ENCODE results near the gene ZNF317. TPM values are rescaled to one million over a fixed set of nuclear protein-coding genes. Genes with fewer than 3 reads are reported as not detected.

The ZNF317 gene
- total RNA-seq, 1 experiment from 2014 or later, result 39.3 TPM

GRCh38 chr19:9149997-9150396, 9.8 kb downstream of the ZNF317 start:
- DNase-seq (ENCODE audit: low read depth, low spot score) (no peak), ATAC-seq (no peak)
- Histone ChIP-seq H3K27me3 (ENCODE audit: control insufficient read depth, insufficient read depth, low read length) (no peaks in the 10 kb centered on the region), H3K4me1 (ENCODE audit: control insufficient read depth, insufficient read depth, low read length) (no peaks in the 10 kb centered on the region), H3K36me3 (ENCODE audit: control insufficient read depth, insufficient read depth, low read length) (no peaks in the 10 kb centered on the region), H3K27ac (ENCODE audit: low read length) (no peak overlapping the region), H3K4me3 (ENCODE audit: low read depth in 2 of 2, low read length in 2 of 2) (no peak overlapping the region), H3K9me3 (ENCODE audit: control insufficient read depth, insufficient read depth, low read depth, low read length) (peaks cover 47% of the 10 kb centered on the region; the same call in 1 of the 2 replicates)
- TF ChIP-seq REST (IDR thresholded peaks at IDR 0.05; ENCODE audit: insufficient read depth in 1 of 2, low read depth in 2 of 2, low read length in 1 of 2) (no peak), TCF7L2 (IDR thresholded peaks at IDR 0.05; ENCODE audit: low read depth, low read length) (no peak), CTCF (IDR thresholded peaks at IDR 0.05) (no peak), POLR2AphosphoS5 (IDR thresholded peaks at IDR 0.05; ENCODE audit: low read depth, low read length) (no peak), SIN3A (IDR thresholded peaks at IDR 0.05; ENCODE audit: borderline replicate concordance, insufficient read depth, low read depth, low read length) (no peak)
- BruUV-seq (replicated peaks), result no TSS peak
- in situ Hi-C loops (cut with HindIII; ENCODE audit: low pct_unique_long_range_greater_than_20kb, low sequenced_read_pairs) (no loop called here), intact Hi-C loops (cut with micrococcal nuclease; ENCODE audit: unreplicated experiment) (no loop called here)
- CTCF ChIA-PET, result no interaction called here
- POLR2A ChIA-PET, result no interaction called here

GRCh38 chr19:9150650-9151049, 10.5 kb downstream of the ZNF317 start:
- in situ Hi-C loops (cut with HindIII; ENCODE audit: low pct_unique_long_range_greater_than_20kb, low sequenced_read_pairs), result no loop called here
- Histone ChIP-seq H3K36me3 (ENCODE audit: control insufficient read depth, insufficient read depth, low read length) (no peaks in the 10 kb centered on the region), H3K4me3 (ENCODE audit: low read depth in 2 of 2, low read length in 2 of 2) (no peak overlapping the region), H3K27me3 (ENCODE audit: control insufficient read depth, insufficient read depth, low read length) (no peaks in the 10 kb centered on the region), H3K4me1 (ENCODE audit: control insufficient read depth, insufficient read depth, low read length) (no peaks in the 10 kb centered on the region), H3K9me3 (ENCODE audit: control insufficient read depth, insufficient read depth, low read depth, low read length) (peaks cover 47% of the 10 kb centered on the region; the same call in 1 of the 2 replicates), H3K27ac (ENCODE audit: low read length) (no peak overlapping the region)
- no peak for TF ChIP-seq SIN3A (IDR thresholded peaks at IDR 0.05; ENCODE audit: borderline replicate concordance, insufficient read depth, low read depth, low read length)
- no peak for TF ChIP-seq CTCF (IDR thresholded peaks at IDR 0.05)
- TF ChIP-seq TCF7L2 (IDR thresholded peaks at IDR 0.05; ENCODE audit: low read depth, low read length), result no peak
- no peak for TF ChIP-seq REST (IDR thresholded peaks at IDR 0.05; ENCODE audit: insufficient read depth in 1 of 2, low read depth in 2 of 2, low read length in 1 of 2)
- TF ChIP-seq POLR2AphosphoS5 (IDR thresholded peaks at IDR 0.05; ENCODE audit: low read depth, low read length), result no peak
- no peak for ATAC-seq
- BruUV-seq (replicated peaks), result no TSS peak
- DNase-seq (ENCODE audit: low read depth, low spot score), result no peak
- ChIA-PET POLR2A (no interaction called here), CTCF (no interaction called here)
- intact Hi-C loops (cut with micrococcal nuclease; ENCODE audit: unreplicated experiment), result no loop called here

All from Panc1 (cell line).